NCI-H2171 treated with DMSO at 0.1 percent for 48 hours (cell line): Measurements from ENCODE around the gene C1orf116.

Experiments used
- DNase-seq: peaks from one replicate; lab custom pipeline; 2025; lab: John Stamatoyannopoulos, UW

The C1orf116 gene

DNA sequence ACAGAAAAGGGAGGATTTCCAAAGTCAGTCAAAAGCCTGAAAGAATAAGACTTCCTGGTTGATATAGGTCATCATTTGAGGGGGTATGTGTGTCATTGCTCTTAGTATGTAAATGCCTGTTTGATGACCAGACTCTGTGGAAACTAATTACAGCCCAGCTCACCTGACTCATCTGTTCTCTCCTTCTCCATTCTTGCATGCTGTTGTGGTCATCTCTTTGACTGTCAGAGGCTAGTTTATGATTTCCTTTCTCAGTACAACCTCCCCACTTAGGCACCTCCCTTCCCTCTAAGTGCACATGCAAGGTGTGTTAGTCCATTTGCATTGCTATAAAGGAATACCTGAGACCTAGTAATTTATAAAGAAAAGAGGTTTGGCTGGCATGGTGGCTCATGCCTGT lies 2.4 kb upstream of the C1orf116 start:
- no peak for DNase-seq

DNA sequence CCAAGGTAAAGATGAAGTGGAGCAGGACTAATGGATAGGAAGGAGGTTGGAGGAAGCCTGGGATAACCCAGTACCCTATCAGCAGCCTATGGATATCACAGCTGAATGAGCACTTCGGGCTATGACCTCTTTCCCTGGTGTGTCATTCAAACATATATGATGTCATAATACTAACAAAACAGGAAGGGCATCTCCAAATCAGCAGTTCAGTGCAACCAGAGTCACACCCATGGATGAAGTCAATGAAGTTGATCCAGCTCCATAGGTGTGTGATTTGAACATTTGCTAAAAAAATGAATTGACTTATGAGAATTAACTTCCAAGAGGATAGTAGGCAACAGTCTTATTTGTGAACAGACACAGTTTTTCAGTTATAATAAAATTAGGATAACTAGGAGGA lies 1.7 kb upstream of the C1orf116 start:
- DNase-seq, result no peak

DNA sequence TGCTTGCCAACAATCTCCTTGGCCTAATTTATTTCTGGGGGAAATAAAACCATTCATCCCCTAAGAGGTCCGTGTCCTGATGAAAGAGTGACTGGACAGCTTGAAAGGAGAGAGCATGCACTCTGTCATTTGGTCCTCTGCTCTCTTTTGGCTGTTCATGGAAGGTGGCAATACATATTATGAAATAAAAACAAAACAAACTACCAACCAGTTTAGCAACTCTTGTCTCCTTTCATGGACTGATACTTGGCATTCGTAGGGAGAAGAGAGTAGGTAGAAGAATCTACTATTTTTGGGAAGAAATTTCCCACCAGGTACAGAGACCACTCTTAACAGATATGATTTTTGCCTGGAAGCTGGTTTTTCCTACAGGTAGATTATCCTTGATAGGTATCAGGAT lies 746 bp upstream of the C1orf116 start:
- no peak for DNase-seq

DNA sequence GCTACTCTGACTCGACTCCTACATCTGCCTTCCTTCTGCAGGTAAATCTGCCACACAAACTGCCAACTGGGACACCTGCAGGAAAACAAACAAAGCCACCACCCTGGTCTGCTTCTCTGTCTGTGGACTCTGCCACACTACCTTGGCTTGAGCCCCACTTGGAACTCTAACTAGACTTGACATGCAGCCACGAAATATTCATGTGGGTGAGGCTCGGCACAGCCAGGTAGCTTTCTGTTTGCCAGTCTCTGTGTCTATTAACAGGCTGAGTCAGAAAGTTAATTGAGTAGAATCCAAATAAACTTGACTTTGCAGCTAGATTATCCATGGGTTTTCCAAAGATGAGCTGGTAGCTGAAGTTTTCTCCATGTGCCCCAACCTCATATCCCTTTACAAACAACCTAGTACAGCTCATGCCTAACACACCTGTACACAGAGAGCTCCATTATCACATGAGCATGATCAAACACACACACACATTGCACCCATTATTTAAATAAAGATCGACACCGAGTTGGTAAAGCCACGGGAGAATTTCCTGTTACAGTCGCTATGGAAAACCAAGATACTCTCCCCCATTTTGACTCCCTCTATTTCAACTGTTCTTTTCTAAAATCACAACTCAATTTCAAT lies 808 bp downstream of the C1orf116 start:
- DNase-seq, result no peak

DNA sequence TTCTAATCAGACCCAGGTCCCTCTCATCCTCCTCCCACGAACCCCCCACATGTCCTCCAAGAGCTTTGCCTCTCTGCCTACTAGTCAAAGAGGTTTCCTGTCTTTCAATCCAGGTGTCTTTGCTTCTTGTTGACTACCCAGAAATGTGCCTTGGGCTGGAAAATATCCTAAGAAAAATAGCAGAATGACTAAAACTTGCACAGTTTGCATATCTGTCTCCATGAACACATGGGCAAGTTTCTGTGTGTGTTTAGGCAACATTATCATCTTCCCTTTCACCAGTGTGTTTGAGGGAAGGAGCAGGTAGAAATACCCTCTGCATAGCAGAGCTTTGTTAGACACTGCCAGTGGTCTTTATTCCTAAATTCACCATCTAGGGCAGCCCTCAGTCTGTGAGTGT lies 1.5 kb downstream of the C1orf116 start:
- no peak for DNase-seq

DNA sequence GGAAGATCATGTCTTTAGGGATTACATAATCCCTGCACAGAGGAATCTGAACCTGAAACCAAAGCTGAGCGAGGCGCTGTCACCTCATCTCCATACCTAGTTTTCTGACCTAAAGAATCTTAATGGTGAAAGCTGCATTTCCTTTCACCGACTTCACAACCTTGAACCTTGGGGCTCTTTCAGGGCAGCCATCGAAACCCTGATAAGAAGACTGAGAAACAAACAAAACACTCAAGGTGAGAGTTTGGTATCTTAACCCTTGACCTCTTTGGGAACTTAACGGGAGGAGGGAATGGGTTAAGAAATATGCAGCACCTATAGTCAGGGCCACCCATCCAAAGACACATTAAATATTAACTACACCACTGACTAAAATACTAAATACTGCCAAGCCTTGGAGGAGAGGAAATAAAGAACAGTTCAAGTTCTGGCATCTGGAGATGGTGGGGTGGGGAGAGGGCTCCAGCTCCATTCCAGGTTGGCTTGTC lies 2.0 kb downstream of the C1orf116 start:
- DNase-seq, result no peak

DNA sequence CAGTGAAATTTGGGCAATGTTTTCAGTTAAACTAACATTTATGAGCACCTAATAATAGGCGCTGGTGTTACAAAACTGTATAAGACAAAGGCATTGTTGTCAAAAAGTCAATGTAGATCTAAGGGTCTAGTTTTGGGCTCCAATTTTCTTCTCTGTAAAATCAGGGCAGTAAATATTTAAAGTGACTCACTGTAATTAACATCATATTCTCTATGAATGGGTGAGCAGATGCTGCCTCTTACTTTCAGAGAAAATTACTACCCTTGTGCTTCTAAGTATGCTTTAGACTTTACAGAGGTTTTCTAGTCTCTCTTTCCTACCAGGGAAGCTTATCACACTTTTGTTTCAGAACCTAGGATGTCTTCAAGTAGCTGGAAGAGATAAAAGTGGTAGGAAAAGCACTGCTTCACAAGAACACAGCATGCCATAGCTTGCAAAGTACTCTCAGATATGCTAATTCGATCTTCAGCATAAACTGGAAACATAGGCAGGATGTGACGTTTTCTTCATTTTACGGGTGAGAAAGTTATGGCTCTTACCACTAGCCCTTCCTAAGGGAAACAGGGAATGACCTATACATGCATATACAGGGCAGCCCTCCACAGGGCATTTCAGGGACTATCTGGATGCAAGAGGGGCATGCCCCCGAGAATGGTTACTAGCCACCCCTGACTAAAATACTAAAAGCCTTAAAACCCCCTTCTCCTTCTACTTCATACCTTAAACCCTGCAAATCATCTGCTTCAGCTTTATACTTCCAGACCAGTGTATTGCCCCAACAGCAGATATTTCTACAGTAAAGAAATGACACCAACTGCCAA lies 2.6 kb downstream of the C1orf116 start:
- no peak for DNase-seq

DNA sequence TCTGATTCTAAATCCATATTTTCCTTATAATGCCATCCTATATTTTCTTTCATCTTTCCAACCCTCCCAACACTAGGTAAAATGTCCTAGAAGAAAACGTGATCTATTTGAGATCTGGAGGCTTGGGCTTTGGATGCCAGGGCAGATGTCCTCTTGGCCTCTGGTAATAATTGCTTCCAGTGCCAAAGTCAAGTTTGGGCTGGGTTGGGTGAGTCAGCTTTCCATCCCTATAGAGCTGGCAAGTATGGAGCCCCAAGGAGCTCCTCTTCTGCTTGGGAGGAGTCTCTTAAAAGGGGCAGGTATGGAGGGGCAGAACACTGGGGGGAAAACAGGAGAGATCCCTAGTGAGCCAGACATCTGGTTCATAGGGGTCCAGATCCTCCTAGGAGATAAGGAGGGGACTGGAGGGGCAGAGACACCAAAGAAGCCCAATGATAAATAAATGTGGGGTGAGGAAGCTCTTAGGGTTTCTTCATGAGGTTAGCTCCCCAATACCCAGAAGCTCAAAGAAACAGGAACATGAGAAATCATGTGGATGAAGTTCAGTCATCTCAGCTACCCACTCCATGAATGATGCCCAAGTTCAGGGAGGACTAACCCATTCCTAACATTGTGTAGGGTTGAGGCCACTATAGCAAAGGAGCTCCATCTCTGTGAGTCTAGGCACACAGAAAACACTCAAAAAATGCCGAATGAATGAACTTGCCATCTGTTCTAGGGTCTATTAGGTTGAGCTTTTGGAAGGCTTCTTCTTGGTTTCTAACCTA lies 3.5 kb downstream of the C1orf116 start:
- no peak for DNase-seq

DNA sequence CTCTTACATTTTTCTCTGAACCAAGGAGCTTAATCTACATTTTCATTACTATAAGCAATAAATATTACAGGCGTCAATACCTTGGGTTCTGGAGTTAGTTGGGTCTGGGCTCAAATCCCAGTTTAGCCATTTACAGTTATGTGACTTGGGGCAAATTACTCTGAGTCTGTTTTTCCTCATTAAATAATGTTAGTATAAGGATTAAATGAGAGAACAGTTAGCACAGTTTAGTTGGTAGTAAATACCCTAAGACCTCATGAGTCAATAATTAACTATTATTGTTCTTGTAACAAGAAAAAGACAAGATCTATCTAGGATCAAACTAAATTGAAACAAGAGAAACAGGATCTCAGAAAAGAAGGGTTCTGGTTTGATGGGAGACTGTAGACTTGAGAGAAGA lies 4.6 kb downstream of the C1orf116 start:
- DNase-seq, result no peak

DNA sequence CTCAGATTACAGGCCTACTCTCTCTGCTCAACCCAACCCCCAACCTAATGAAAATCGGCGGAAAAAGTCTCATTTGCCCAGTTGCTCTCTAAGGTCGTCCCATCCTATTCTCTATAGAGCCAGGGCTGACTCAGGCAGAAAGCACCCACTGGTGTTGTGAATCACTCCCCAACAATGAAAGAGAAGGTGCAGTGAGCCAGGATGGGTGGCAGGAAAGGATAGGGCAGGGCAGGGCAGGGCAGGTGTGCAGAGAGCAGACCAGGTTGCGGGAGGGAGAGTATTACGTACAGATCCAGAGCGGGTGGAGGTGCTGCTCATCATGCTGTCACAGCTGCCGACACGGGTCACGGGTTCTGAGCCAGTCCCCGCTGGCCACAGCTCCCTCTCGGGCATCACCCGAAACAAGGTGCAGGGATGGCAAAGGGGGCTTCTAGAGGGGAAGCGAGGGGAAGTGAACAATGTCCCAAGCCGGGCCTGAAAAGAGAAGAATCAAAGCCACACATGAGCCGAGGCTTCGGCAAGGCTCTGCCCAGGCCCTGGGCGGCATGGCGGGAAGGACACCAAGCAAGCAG lies 5.3 kb downstream of the C1orf116 start:
- DNase-seq, result no peak

DNA sequence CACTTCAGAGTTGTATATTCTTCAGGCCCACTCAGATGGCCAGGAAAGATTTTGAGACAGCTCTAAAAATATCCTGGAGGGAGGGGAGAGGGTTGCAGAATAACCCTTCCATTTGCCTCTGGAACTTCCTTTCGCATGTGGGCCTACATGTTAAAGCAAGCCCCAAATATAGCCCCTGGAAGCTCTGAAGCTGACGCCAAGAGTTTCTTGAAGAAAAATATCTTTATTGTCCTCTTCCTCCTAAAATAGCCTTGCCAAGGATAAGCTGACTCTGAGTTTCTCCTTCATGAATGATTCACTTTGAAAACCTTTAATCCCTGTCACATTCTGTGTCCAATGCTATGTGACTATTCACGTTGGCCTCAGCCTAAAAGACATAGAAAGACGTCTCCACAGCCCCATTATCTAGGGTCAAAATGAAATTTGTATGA lies 6.4 kb downstream of the C1orf116 start:
- DNase-seq, result no peak

DNA sequence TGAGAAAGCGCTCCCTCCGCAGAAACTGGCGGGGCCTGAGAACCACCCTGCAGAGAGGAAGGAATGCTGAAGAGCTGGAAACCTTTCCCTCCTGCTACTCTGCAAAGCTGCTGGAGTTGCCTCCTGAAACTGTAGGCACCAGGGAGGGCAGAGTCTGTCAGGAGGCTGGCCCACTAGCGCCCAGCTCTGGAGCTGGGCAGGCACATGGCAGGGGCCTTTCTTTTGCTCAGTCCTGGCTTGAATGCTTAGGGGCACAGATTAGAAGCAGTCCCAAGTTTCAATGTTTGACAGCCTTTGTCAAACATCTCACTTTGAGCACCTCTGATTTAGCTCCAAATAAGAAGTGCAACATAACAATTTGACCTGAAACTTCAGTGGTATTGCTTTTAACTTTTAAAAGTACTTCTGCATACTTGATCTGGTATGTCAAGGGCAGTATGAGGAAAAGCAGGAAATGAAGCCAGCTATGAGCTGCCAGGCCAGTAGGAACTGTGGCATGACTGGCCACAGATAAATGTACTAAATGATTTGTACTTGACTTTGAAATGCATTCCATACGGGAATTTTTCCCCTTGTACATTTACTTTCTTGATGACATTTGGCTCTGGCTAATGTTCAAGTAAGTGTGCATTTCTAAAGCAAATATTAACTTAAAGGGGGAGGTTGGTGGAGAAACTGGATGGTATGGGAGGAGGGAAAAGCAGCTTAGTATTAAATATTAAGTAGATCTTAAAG lies 7.2 kb downstream of the C1orf116 start:
- no peak for DNase-seq

DNA sequence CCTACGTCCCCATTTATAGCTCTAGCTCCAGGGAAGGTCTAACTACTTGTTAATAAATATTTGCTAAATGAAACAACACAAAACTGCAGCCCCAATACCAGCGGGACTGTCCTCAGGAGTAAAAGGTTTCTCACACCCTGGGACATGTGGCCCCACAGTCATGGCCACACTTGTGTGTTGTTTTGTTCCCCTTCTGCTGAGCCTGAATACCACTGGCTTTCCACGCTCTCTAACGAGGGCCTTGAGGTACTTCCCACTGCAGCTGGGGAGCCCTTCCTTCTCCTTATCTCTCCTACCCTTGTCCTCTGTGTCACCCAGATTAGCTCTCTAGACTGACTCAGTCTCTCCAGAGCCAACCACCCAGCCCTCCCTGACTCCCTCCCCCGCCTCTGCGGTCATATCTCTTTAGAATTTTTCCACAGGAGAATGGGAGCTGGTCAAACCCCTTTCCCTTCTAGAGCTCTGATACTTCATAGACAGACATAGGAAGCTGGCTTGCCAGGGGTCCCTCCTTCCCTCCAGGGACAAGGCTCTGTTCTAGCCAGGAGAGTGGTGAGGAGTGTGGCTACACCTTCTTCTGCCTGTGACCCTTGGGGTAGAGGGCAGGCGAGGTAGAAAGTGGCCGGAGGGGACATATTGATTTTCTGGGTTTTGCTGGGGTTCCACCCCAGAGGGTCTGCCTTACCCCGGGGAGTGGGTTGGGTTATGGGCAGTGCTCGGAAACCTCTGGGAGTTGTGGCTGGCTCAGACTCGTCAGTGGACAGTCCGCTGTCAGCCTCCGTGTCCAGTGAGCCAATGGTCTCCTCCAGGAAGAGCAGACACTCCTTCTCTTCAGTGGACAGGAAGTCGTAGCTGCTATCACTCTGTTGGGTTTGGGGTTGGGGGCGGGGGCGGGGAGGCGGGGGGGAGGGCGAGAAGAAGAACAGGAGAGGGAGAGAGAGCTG lies 8.1 kb downstream of the C1orf116 start:
- no peak for DNase-seq

DNA sequence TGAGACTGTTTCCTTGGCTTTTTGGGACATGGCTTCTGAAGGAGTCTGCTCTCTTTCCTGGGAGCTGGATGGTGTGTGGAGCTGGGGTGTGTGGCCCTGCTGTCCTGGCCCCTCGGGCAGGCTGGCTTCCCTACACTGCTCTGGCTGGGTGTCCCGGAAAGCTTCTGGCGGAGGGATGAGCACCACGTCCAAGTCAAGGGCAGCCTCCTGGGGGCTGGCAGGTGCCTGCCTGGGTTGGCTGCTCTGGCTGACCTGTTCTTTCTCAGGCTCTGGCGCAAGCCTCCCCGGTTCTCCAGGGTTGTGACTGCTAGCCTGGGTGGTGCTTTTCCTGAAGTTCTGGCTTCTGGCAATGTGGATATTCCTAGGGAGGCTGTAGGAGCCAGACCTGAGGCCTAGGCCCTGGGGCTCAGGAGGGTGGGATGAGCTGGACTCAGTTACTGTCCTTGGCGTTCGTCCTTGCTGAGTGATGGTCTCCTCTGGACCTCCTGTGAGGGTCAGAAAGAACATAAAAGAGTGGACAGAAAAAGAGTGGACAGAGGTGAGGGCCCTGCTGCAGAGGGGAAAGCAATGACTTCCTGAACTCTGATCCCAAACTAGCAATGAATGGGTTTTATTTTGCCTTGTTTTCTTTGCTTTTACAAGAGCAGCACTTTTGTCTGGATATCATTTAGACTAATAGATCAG lies 9.4 kb downstream of the C1orf116 start:
- DNase-seq, result no peak

DNA sequence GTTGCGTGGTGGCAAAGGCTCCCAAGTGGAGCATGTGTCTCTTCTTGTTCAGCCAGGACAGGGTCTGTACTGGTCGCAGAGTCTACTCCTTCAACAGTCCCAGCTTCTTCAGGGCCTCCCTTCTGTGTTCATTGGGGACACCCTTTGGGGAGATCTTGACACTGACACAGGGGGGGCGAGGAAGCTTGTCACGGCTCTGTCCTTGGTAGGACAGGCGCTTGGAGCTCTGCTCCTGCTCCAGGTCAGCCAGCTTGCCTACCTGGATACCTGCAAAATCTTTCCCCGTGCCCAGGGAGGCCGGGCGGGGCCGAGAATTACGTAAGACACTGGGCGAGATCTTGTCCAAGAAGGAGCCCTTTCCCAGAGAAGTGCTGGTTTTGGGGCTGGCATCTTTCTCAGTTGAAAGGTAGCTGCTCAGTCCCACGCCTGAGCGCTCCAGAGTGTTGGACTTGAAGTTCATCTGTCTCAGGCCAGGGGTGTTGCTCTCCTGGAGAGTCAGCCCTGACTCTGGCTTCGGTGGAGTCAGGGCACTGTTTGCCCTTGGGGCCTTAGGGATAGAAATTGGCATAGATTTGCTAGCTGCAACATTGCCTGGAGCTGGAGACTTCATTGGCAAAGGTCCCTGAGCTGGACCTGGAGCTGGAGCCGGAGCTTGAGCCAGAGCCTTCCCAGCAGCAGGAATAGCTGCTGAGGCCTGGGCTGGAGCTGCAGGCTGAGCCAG lies 10.5 kb downstream of the C1orf116 start:
- no peak for DNase-seq

DNA sequence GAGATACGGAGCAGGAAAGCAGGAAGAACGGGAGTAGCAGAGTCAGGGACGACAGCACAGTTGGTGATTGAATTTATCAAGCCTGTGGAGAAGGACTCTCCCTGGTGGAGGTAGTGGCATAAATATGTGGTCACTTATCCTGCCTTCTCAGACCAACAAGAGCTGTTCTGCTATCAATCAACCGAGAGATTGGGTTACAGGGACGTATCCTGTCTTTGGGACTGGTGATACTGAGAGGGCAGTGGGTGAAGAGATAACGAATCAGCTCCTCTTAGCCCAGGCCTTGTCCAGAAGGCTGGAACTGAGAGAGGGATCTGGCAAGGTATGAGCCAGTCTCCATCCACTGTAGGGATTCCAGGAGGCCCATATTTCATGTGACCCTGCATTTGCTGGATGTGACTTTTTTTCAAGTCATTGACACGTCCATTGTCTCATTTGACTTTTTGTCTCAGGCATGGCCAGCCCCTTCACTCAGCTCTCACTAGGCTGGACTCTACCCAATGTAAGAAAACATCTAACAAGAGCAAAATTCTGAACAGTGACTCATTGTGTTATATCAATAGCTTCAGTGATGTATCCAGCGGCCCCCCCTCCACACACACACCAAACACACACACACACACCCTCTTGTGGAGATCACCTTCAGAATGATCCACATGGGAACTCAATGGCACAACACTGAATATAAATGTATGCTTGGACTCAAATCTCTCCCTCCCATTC lies 11.3 kb downstream of the C1orf116 start:
- no peak for DNase-seq

DNA sequence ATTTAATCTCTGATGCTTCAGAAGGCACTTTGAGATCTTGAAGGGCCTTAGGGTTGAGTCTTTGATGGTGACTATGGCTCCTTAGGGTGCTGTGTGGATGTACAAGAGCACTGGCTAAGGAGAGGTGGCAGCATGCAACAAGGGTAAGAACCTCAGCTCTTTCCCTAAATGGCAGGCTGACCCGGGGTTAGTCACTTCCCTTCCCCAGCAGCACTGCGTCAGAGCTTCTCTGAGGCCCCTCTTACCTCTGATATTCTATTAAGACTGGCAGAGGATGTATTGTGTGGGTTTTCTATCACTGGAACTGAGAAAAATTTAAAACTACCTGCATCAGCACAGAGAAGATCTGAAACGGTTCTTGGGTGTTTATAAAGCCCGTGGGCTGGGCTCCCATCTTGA lies 11.8 kb downstream of the C1orf116 start:
- no peak for DNase-seq

DNA sequence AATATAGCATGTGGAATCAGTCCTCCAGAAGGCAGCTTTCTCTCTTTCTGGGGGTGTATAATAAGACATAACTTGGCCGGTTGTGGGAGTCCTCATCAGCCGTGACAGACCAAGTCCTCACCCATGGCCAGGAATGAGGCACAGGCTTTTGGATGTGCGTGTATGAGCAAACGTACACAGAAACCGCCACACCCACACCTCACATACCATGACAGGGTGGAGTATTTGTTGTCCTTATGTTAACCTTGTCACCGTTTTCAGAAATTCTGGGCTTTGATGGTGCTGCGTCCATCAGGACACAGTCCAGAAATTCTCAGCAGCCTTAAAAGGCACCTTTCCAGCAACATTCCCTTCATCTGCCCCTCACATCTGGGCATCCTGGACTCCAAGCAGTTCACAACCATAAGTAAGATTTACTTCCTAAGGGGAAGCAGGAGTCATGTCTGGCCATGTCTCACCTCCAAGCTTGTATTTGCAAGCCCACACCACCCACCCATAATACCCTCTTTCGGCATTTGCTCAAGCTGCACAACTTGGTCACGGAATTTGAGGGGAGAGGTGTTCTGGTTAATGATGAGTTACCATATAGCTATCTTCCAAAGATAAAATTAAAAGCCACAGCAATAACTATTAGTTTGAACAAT lies 12.4 kb downstream of the C1orf116 start:
- no peak for DNase-seq
